Non-pigmented ciliary epithelial cell (primary cell): ENCODE measurements around the gene SFTA2.
A peak's percentile ranks its signal among the peaks of the same experiment; 100 is the strongest.

Experiments used
- DNase-seq: peaks from one replicate; pipeline ENCODE4 v3.0.0-alpha.2; 2010; ENCODE audit warnings: low read depth

SFTA2 gene

DNA sequence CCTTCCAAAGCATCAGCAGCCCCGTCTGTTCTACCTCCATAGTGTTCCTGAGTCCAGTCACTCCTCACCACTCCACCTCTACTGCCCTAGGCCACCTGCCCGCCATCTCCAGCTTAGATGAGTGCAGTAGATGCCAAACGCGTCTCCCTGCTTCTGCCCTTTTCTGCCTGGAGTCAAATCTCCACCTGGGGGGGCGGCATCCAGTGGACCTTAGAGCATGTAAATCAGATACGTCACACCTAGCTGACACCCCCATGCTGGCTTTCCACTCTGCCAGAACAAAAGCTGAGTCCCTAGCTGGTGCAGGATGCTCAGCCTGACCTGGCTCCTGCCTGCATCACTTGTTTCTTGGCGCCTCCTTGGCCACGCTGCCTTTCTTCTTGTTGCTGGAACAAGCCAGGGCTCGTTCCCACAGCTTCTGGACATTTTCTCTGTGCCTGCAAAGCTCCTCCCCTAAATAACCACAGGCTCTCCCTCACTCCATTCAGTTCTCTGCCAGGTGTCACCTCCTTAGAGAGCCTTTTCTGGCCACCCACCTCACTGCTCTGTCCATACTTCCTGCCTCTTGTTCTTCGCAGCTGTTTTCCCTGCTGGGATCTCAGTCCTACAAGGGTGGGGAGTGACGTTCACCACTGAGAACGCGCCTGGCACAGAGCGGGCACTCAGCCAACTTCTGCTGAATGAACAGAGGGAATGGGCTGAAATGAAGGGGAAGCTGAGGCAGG is 41.9 kb downstream of the SFTA2 start:
- no peak for DNase-seq

DNA sequence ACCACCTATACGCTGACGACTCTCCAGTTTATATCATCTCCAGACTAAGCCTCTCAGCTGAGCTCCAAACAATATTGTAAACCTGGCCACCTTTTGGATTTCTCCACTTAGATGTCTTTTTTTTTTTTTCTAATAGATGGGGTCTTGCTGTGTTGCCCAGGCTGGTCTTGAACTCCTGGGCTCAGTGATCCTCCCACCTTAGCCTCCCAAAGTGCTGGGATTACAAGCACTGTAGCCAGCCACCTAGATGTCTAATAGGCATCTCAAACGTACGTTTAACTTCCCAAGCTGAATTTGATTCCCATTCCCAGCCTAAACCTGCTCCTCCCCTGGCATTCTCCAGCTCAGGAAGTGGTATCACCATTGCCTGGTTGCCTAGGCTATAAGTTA is 42.5 kb downstream of the SFTA2 start:
- no peak for DNase-seq

DNA sequence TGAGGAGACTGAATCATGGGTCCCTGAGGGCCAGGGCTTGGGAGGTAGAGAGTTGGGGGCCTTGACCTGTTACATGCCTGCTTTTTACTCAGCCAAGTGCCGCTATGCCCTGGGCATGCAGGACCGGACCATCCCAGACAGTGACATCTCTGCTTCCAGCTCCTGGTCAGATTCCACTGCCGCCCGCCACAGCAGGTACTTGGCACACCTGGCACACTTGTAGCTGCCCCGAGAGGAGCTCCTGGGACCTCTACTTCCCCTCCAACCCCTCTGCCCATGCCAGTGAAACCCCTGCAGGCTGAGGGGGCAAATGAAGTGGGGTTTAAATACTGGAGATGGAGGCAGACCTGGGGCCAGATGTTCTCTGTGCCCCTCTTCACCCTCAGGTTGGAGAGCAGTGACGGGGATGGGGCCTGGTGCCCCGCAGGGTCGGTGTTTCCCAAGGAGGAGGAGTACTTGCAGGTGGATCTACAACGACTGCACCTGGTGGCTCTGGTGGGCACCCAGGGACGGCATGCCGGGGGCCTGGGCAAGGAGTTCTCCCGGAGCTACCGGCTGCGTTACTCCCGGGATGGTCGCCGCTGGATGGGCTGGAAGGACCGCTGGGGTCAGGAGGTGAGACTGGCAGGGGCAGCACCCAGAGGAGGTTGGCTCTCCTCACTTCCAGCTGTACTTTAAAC is 43.0 kb downstream of the SFTA2 start:
- DNase-seq: no peak

DNA sequence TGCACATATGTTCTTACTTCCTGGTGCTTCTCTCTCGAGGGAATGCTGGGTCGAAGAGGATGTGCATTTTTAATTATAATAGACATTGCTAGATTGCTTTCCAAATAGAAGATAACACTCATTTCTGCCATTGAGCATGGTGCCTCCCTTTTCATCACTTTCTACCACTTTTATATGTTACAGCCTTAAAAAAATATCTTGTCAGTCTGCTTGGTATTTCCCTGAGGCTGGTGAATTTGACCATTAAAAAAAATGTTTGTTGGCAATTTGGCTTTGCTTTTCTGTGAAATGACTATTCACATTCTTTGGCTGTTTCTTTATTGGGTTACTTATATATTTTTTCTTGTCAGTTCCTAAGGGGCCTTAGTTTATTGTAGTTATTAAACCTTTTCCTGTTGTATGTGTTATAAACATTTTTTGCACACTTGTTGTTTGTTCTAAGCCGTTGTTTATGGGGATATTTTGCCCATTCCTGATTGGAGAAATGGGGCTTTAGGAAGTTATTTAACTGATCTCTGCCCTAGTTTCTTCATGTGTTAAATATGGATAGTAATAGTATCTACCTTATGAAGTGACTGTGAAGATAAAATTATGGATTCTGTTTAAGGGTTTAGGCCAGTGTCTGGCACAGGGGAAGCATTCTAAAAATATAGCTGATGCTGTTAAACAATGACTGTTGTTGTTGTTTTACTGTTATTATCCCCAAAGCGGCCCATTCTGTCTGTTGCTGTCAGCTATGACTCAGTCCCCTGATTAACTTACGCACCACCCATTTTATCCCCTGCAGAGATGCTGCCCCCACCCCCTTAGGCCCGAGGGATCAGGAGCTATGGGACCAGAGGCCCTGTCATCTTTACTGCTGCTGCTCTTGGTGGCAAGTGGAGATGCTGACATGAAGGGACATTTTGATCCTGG is 43.8 kb downstream of the SFTA2 start:
- DNase-seq: no peak

DNA sequence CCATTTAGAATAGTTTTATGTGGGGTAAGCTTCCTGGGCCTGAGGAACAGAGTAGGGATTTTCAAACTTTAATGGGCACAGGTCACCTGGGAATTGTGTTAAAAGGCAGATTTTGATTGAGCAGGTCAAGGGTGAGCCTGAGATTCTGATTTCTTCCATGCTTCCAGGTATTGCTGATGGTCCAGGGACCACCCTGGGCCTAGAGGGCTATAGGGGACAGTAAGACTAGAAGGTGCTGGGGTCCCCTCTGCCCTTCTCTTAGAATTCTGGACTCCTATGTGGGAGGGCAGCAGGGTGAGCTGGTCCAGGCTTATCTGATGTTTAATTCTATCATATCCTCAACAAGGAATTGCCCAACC is 45.1 kb downstream of the SFTA2 start:
- DNase-seq: no peak

DNA sequence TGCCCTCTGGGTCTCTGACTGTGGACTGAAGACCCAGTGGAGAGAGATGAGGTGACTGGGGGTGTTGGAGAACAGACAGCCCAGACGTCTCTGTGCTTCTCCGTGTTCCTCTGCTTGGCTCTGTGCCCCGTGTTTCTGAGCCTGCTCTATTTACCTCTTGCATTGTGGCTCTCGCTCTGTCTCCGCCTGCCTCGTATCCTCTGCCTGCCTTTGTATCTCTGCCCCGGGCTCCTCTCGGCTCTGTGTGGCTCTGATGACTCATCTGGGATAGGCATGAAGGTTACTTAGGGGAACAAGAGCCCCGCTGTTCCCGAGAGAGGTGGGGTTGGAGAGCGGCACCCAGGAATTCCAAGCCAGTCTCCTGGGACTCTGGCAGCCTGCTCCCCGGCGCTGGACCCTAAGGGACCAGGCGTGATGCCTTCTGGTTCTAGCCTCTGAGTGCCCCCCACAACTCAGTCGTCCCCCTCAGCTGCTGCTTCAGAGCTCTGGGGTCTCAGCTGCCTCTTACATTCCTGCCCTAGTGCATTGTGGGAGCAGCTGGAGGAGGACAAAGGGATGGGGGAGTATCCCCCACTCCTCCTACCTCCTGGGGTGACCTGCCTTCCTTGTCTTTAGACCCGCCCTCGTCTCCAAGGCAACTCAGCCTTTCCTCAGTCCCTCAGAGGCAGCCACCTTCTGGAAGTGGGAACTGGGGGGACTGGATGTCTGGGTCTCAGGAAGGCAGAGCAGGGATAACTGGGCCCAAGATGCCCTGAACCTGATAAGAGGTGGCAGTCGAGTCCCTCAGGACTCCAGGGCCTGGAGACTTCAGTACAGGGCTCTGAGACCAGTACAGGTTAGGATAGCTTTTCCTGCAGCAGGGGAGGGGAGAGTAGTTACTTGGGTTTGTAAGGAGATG is 45.7 kb downstream of the SFTA2 start:
- DNase-seq: no peak

DNA sequence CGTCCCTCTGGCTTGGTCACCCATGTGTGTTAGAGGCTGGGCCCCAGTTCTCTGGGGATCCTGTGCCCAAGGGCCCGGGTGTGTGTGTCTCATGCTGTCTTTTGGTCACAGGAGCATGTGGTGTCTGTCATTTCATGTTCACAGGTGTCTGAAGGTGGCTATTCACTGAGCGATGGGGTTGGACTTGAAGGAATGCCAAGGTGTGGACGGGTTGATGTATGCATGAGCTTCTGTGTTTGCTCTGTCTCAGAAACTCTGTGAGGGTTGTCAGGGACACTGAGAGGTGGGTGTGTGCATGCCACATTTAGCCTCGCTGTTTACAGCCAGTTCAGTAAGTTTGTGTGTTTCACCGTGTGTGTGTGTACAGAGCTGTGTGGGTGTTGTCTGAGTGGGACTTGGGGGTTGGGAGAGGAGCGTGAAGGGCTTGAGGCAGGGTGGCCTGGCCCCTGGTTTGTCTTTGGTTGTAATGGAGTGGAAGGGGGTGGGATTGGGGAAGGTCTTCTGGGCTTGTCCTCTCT is 46.4 kb downstream of the SFTA2 start:
- DNase-seq: no peak

DNA sequence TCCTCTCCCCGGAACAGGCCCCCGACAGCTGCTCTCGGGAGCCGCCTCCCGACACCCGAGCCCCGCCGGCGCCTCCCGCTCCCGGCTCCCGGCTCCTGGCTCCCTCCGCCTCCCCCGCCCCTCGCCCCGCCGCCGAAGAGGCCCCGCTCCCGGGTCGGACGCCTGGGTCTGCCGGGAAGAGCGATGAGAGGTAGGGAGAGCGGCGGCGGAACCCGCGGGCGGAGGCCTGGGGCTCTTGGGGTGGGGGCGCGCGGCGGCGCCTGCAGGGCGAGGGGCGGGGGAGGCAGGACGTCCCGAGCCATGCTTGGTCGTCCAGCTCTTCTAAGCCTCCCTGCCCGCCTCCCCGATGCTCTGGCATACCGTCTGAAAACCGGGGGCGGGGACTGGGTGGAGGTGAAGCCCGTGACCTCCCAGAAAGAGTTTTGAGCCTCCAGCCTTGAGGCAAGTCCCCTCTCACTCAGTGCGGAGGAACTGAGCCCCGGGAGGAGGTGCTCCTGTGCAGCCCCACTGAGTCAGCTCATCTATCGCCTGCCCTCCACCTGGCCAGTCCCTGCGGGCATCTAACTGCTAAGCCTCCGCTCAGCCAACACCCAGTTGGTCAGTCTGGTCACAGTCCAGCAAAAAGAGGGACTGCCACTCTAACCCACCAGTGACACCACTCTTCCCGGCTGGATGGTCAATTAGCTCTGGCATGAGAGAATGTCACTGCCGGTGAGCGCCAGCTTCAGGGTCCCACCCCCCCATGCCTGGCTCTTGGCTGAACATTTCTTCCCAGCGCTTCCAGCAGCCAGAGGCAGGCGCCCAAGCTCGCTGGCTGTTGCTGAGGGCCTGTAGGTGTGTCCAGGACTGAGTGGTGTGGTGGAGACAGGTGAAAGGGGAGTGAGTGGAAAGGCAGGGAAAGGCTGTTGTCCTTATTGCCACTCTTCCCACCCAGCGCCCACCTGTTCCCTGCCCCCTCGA is 47.2 kb downstream of the SFTA2 start:
- no peak for DNase-seq

DNA sequence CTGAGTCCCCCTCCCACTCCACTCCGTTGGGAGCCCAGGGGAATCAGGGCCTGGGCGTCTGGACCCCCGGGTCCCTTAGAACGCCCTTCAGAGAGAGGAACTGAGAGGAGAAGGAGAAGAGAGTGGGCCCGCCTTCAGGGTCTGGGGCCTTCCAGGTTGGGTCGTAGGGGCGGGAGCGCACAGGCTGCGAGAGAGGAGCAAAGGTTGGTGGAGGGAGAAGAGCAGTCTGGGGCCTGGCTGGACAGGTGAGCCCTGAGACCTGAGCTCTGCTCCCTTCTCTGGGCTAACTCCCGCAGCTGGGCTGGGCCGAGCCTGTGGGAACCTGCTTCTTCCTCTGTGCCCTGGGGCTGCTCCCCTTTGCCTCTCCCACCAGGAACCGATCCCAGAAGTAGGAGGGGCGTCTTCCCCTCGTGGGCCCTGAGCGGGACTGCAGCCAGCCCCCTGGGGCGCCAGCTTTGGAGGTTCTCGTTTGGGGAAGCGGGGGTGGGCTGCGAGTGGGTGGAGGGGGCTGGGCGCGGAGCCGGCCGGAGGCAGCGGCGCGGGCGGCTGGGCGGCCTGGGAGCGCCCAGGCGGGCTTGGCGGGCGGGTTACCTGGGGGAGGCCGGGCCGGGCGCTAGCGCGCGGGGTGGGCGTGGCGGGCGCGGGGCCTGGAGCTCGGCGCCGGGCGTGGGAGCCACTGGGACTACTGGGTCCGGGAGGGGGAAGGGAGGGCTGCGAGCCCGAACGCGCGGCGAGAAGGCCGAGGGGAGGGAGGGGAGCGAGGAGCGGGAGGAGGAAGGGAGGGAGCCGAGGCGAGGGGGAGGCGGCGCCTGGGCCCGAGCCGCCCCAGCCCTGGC is 48.1 kb downstream of the SFTA2 start, which contains the start of gene DDR1:
Gene DDR1 (plus strand): TSS at position 835 of the 836 bp plus-strand sequence. CDS start 4,211 bp downstream, outside the sequence.
- no peak for DNase-seq

DNA sequence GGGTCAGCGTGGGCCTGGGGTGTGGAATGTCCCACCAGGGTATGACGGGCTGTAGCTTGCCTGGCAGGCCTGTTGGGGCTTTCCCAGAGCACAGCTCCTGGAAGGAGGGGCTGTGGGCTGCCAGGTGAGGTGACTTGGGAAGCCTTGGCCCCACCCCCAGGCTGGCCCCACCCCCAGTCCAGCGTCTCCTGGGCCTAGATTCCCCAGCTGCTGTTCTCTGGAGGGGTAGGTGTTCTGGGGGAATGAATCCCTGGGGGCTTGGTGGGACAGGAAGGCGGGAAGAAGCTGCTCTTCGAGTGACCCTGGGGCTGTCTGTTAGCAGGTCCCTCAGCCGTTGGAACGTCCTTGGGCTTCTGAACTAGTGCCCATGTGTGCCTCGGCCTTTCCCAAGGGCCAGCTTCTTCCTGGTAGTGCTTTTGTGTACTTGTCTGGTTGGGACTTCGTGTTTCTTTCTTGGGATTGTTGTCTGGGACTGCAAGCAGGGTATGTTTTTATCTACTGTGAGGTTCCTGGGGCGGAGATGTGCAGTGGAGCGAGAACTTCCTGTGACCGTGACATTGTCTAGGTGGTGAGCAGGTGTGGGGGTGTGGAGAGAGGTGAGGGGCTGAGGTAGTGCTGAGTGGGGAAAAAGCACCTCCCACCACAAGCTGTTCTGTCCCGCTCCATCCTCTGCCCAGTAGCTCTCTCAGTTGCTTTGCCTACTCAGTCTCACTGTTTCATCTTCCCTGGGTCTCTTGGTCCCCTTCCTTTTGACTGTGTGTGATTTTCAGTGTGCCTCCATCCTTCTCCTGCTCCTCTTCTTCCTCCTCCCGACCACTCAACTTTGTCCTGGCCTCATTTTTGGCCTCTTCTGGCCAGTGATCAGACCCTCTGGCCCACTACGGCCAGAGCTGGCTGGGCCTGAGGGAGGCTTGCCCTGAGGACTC is 48.9 kb downstream of the SFTA2 start:
- no peak for DNase-seq

DNA sequence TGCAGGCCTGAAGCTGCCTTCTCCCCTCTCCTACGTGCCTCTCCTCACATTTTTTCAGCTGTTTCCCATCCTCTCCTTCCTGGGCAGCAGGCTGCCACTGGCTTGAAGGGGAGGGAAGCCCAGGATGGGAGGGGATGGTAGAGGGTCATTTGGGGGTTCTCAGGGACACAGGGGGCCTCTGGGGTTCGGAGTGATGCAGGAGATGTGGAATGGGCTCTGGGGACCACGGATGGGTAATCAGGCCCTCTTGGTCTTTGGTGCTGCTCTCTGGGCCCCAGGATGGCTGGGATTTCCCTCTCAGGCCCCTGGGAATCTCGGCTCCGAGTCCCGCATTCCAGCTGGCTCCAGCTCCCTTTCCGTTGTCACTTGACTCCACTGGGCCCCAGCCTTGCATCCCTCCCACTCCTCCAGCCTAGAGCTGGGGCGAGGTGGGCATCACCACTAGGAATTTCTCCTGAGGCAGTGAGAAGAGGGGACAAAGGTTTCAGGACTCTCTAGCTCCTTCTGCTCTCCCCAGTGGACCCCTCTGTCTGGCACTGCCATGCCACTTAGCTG is 49.7 kb downstream of the SFTA2 start:
- no peak for DNase-seq

DNA sequence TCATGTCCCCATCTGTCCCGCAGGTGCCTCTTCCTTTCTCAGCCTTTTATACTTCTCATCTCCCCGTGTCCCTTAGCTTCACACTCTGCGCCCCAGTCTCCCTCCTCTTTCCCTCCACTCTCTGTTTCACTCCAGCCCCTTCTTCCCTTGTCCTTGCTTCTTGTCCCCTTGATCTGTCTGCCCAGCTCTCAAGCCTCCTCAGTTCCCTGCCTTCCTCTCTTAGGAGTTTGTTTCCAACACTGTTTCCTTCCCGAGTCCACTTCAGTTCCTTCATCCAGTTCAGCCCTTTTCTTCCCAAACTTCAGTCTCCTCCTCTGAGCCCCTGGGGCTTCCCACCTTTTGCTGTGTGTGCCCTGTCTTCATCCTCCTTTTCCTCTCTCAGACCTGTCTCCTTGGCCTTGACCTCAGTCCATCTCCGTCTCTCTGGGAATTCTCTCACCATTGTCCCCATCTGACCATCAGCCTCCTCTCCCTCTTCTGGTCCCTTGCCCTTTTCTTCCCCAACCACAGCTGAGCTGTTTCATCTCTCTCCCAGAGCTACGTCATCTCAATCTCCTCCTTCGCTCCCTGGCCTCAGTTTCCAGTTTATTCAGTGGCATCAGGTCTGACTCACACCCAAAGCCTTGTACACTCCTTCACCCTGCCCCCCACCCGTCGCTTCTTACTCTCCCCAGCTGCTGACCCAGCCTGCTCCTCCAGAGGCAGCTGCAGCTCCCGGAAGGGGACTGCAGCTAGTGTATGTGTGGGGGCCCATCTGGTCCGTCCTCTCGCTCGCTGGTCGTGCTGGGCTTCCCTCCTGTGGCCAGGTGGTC is 50.4 kb downstream of the SFTA2 start:
- peak; percentile 40 for DNase-seq
